HG03060 (cell line): ENCODE measurements around the gene IL17A.

Experiments used
- ATAC-seq: cut with Tn5 transposase; IDR thresholded peaks from one replicate; pipeline ENCODE4 v1.9.1; 2021; ENCODE audit warnings: low read depth, moderate number of reproducible peaks; ENCODE audit not compliant: unreplicated experiment

IL17A gene

GRCh38 chr6:52186075-52186474 lies at the start of gene IL17A:
Gene IL17A, plus strand, starts transcription at chr6:52186375. Its CDS starts 57 bp downstream, at chr6:52186432.
- ATAC-seq: no peak

- ATAC-seq: no peak
Measured at GRCh38 chr6:52136934-52137467, 49.2 kb upstream of the IL17A start.

- ATAC-seq: no peak
Measured at GRCh38 chr6:52138284-52138683, 47.9 kb upstream of the IL17A start.

- no peak for ATAC-seq
Measured at GRCh38 chr6:52139985-52140680, 46.0 kb upstream of the IL17A start.

GRCh38 chr6:52141596-52141995 lies 44.6 kb upstream of the IL17A start:
- ATAC-seq: no peak

- no peak for ATAC-seq
Measured at GRCh38 chr6:52142556-52142955, 43.6 kb upstream of the IL17A start.

- ATAC-seq: no peak
Measured at GRCh38 chr6:52143551-52143950, 42.6 kb upstream of the IL17A start.

- peak; percentile 82 for ATAC-seq
Measured at GRCh38 chr6:52144196-52145076, 41.7 kb upstream of the IL17A start.

GRCh38 chr6:52146851-52147445 lies 39.2 kb upstream of the IL17A start:
- no peak for ATAC-seq

- ATAC-seq: no peak
Measured at GRCh38 chr6:52149076-52149475, 37.1 kb upstream of the IL17A start.

GRCh38 chr6:52149949-52150348 lies 36.2 kb upstream of the IL17A start:
- no peak for ATAC-seq

- no peak for ATAC-seq
Measured at GRCh38 chr6:52152070-52152423, 34.1 kb upstream of the IL17A start.

GRCh38 chr6:52152711-52153160 lies 33.4 kb upstream of the IL17A start:
- no peak for ATAC-seq

GRCh38 chr6:52154381-52154780 lies 31.8 kb upstream of the IL17A start:
- no peak for ATAC-seq

- peak; percentile 84 for ATAC-seq
Measured at GRCh38 chr6:52155791-52156576, 30.2 kb upstream of the IL17A start.

- ATAC-seq: peak; percentile 80
Measured at GRCh38 chr6:52157301-52157941, 28.8 kb upstream of the IL17A start.

- ATAC-seq: no peak
Measured at GRCh38 chr6:52160472-52161104, 25.6 kb upstream of the IL17A start.

GRCh38 chr6:52161689-52162438 lies 24.3 kb upstream of the IL17A start:
- no peak for ATAC-seq
